Measurements from ENCODE around the gene ADGRL1. TPM values are rescaled to one million over a fixed set of nuclear protein-coding genes. Genes with fewer than 3 reads are reported as not detected.

ADGRL1 gene
- total RNA-seq, 2 donors from 2014 or later: 15.4 to 15.7 TPM

DNA sequence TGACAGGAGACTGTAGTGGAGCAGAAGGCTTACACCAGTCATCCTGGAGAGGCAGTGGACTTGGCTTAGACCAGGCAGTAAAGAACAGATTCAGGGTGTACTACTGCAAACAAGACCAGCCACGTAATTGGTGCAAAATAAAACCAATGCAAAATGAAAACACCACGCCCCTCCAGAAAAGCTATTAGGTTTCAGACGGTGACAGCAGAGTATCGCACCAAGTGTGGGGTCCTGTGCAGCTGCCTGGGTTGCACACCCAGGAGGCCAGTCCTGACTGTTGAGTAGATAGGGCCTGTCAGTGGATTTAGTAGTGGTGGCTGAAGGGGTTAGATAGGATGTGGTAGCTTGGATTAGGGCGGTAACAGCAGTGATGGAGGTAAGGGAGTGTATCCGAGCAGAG is 83.0 kb downstream of the ADGRL1 start:
- TF ChIP-seq, protein P1, sequence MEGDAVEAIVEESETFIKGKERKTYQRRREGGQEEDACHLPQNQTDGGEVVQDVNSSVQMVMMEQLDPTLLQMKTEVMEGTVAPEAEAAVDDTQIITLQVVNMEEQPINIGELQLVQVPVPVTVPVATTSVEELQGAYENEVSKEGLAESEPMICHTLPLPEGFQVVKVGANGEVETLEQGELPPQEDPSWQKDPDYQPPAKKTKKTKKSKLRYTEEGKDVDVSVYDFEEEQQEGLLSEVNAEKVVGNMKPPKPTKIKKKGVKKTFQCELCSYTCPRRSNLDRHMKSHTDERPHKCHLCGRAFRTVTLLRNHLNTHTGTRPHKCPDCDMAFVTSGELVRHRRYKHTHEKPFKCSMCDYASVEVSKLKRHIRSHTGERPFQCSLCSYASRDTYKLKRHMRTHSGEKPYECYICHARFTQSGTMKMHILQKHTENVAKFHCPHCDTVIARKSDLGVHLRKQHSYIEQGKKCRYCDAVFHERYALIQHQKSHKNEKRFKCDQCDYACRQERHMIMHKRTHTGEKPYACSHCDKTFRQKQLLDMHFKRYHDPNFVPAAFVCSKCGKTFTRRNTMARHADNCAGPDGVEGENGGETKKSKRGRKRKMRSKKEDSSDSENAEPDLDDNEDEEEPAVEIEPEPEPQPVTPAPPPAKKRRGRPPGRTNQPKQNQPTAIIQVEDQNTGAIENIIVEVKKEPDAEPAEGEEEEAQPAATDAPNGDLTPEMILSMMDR (IDR thresholded peaks at IDR 0.05): no peak
- DNase-seq (ENCODE audit: low spot score): no peak

DNA sequence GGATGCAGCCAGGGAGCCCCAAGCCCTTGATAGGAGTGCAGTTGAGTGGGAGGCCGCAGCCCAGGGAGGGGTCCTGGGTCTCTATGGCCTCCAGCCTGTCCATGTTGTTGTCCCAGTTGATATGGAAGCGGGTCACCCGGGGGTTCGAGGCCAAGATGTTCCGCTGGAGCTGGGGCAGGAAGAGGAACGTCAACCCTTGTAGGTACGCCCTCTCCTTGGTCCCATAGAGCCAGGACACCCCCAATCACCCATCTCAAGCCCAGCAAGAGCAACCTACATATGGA is 85.5 kb downstream of the ADGRL1 start:
- H3K4me1 ChIP-seq (ENCODE audit: control insufficient read depth in 1 of 2, low read depth in 2 of 2): peaks cover 24 to 30% of the 10 kb centered on the region in 2 donors
- peak overlapping the region; percentile 98 to 100 for H3K27ac ChIP-seq
- TF ChIP-seq, protein P1 (IDR thresholded peaks at IDR 0.05): no peak
- H3K4me3 ChIP-seq: no peak overlapping the region
- H3K36me3 ChIP-seq: no peaks in the 10 kb centered on the region
- H3K27me3 ChIP-seq (replicated peaks; ENCODE audit: insufficient read depth): no peaks in the 10 kb centered on the region
- DNase-seq (ENCODE audit: low spot score) (no peak), ATAC-seq (ENCODE audit: insufficient number of reproducible peaks, low FRiP score, low read depth) (no peak)
- H3K9me3 ChIP-seq: no peaks in the 10 kb centered on the region

More for the DNA sequence above, 83.0 kb downstream of the ADGRL1 start:
- Histone ChIP-seq H3K4me1 (ENCODE audit: control insufficient read depth in 1 of 2, low read depth in 2 of 2) (peaks cover 11 to 21% of the 10 kb centered on the region in 2 donors), H3K27ac (no peak overlapping the region), H3K36me3 (no peaks in the 10 kb centered on the region), H3K9me3 (no peaks in the 10 kb centered on the region), H3K27me3 (replicated peaks; ENCODE audit: insufficient read depth) (no peaks in the 10 kb centered on the region), H3K4me3 (no peak overlapping the region)
- ATAC-seq (ENCODE audit: insufficient number of reproducible peaks, low FRiP score, low read depth): no peak

DNA sequence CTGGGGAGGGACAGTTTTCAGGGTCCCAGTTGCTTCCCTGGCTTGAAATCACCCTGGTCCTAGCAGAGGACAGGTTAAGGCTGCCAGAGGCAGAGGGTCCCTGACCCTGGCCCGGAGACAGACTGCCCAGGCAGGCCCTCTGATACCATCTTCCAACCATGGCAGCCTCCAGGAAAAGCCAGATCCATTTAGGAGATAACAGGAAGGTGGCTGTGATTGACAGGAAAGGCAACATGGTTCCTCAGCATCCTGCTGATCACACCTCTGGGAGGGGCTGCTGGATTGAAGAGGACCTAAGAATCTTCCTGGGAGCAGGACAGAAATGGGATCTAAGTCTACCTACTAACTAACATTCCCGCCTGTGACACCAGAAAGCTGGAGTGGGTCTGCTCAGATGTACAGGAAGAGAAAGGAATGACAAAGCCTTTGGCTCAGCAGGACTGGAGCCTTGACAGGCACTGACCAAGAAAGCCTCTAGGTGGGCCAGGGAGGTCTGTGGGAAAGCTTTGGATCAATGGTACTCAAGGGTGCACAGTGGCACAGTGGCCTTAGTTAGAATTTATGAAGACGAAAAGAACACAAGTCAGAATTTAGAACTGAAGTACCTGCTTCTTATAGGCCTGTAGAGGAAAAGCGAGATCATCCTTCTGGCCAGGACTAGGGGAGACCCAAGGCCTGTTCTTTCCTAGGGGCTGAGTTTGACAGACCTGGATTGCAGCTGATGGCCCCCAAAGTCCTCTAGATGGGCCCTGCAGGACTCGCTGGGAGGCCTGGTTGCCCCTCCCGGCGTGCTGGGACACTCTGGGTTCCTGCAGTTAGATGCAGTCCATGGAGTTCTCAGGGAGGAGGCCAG is 86.1 kb downstream of the ADGRL1 start:
- no peaks in the 10 kb centered on the region for H3K36me3 ChIP-seq
- no peaks in the 10 kb centered on the region for H3K27me3 ChIP-seq (replicated peaks; ENCODE audit: insufficient read depth)
- no peaks in the 10 kb centered on the region for H3K9me3 ChIP-seq
- no peak overlapping the region for H3K4me3 ChIP-seq
- DNase-seq (ENCODE audit: low spot score) (no peak), ATAC-seq (ENCODE audit: insufficient number of reproducible peaks, low FRiP score, low read depth) (no peak)
- TF ChIP-seq, protein P1 (IDR thresholded peaks at IDR 0.05): no peak
- peaks cover 30 to 34% of the 10 kb centered on the region in 2 donors for H3K4me1 ChIP-seq (ENCODE audit: control insufficient read depth in 1 of 2, low read depth in 2 of 2)
- H3K27ac ChIP-seq: peak overlapping the region; percentile 98 to 100

DNA sequence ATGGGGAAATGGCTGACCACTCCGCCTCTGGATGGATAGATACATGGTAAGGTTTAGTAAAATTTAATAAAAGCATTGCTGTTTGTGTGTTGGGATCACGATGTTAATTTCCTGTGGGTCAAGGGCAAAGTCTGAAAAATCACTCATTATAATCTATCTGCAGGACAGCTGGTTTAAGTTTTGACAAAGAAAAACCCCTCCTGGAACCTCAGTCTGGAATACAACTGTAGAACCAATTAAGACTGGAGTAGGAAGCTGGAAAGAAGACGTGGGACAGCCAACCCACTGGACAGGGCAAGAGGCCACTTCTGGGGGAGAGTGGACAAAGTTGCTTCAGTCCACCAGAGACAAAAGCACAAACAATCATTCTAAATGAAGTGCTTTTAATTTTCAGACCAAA is 86.8 kb downstream of the ADGRL1 start:
- TF ChIP-seq, protein P1 (IDR thresholded peaks at IDR 0.05): no peak
- H3K36me3 ChIP-seq: no peaks in the 10 kb centered on the region
- H3K27ac ChIP-seq: peak overlapping the region; percentile 98 to 100
- no peaks in the 10 kb centered on the region for H3K27me3 ChIP-seq (replicated peaks; ENCODE audit: insufficient read depth)
- no peaks in the 10 kb centered on the region for H3K9me3 ChIP-seq
- no peak for DNase-seq (ENCODE audit: low spot score)
- peaks cover 35 to 42% of the 10 kb centered on the region in 2 donors for H3K4me1 ChIP-seq (ENCODE audit: control insufficient read depth in 1 of 2, low read depth in 2 of 2)
- peak overlapping the region; percentile 82 for H3K4me3 ChIP-seq
- no peak for ATAC-seq (ENCODE audit: insufficient number of reproducible peaks, low FRiP score, low read depth)

DNA sequence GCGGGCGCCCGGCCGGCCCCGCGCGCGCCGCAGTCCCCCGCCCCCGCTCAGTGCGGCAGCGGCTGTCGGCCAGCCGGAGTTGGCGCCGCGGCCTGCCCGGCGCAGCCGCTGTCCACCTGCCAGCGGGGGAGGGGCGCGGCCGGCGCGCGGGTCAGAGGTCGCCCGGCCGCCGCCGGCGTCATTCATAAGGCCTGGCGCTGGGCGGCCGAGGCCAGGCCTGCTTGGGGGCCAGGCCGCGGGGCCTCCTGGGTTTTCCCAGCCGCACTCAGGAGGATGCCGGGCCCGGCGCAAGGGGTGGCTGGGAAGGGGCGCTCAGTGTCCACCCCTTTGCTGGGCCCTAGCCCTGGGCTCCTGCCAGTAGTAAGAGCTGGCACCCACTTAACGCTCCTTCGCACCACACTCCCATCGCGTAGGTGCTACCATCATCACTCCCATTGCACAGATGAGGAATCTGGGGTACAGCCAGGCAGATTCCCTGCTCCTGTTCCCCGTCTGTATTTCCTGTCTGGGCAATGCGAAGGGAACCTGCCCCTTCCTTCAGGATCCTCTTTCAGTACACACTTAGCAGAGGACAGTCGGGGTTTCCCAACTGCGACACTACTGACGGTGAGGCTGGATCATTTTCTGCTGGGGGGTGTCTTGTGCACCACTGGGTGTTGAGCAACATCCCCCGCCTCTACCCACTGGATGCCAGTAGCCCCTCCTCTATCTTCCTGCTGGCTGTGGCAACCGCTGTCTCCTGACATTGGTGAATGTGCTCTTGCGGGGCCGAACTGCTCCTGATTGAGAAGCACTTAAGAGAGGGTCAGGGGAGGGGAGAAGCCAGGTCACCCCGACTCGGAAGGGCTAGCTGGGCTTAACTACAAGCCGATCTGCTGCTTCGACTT is 87.6 kb downstream of the ADGRL1 start:
- Histone ChIP-seq H3K36me3 (no peaks in the 10 kb centered on the region), H3K4me3 (peak overlapping the region; percentile 82), H3K27ac (peak overlapping the region; percentile 98 to 100), H3K9me3 (no peaks in the 10 kb centered on the region), H3K4me1 (ENCODE audit: control insufficient read depth in 1 of 2, low read depth in 2 of 2) (peaks cover 41 to 49% of the 10 kb centered on the region in 2 donors), H3K27me3 (replicated peaks; ENCODE audit: insufficient read depth) (no peaks in the 10 kb centered on the region)
- peak; percentile 47 for ATAC-seq (ENCODE audit: insufficient number of reproducible peaks, low FRiP score, low read depth)
- TF ChIP-seq, protein P1 (IDR thresholded peaks at IDR 0.05): no peak
- DNase-seq (ENCODE audit: low spot score): no peak
